GM19455 (cell line): ENCODE data around the gene C10orf71.

Experiments used
- ATAC-seq: cut with Tn5 transposase; IDR thresholded peaks from one replicate; pipeline ENCODE4 v1.9.1; 2021; ENCODE audit not compliant: unreplicated experiment

C10orf71 gene

DNA sequence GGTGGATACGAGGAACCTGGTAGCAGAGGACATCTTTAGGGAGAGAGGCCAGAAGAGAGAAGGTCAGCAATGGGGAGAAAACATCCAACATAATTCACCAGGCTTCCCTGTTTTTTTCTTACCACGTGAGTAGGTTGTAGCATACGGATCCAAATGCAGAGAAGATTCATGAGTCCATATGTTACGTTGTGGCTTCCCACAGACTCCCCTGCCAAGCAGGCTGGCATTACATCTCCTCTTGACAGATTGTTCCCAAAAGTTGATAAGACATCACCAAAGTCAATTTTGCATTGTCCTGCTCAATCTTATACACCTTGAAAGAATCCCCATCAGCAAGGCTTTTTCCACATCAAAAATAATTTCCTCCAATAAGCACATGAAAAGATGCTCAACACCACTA, 57.2 kb downstream of the C10orf71 start:
- no peak for ATAC-seq

DNA sequence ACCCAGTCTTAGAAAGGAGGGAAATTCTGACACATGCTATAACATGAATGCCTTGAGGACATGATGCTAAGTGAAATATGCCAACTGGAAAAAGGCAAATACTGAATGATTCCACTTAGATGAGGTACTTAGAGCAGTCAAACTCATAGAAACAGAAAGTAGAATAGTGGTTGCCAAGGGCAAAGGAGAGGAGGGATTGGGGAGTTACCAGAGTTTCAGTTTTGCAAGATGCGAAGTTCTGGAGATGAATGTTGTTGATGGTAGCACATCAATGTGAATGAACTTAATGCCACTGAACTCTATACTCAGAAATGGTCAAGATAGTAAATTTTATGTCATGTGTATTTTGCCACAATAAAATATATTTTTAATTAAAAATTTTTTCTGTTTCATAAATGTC, 58.0 kb downstream of the C10orf71 start:
- ATAC-seq = no peak

DNA sequence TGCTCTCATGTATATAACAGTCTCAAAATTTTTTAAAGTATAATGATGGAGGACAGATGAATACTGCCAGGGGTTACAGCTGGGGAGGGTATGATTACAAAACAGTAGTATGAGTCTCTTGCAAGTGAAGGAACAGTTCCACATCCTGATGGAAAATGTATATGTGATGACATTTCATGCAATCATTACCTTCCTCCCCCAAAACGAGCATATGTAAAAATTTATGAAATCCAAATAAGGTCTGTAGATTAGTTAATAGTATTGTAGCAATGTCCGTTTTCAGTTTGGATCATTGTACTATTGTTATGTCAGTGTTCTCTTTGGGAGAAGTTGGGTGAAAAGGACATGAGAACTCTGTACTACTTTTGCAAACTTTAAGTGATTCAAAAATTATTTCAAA, 58.9 kb downstream of the C10orf71 start:
- no peak for ATAC-seq

DNA sequence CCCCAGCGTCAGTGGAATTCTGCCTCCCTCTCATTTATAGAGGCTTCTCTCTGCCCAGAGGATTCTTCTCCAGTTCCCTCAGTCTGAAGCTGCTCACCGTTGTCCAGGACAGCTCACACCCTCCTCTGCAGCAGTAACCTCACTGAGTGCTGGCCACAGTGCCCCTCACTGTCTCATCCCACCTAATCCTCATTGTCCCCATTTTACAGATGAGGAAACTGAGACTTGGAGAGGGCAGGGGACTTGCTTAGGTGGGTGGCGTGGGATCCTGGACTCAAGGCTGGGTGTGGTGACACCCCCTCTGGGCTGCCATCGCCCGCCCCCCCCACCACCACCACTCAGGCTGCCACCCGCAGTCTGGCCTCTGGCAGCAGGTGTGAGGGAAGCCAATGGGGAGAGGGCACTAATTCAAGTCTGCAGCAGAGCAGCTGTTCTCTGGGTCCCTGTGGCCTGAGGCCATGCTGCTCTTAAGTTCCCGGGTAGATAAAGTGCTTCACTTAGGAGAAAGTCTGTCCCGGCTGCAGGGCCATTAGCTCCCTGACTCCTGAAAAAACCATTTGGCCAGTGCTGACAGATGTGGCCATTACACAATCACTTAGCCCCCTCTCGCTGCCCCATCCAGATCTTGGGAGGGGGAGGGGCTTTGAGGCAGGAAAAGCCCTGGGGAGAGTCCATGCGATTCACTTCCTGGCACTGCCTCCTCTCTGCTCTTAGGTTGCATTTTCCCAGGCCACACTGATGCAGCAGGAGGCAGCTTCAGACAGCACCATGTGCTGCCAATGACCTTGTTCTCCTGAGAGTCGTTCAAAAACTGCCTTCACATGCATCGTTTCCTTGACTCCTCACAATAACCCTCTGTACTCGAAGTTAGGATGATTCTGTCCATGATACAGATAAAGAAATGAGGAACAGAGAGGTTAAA, 60.6 kb downstream of the C10orf71 start:
- no peak for ATAC-seq

DNA sequence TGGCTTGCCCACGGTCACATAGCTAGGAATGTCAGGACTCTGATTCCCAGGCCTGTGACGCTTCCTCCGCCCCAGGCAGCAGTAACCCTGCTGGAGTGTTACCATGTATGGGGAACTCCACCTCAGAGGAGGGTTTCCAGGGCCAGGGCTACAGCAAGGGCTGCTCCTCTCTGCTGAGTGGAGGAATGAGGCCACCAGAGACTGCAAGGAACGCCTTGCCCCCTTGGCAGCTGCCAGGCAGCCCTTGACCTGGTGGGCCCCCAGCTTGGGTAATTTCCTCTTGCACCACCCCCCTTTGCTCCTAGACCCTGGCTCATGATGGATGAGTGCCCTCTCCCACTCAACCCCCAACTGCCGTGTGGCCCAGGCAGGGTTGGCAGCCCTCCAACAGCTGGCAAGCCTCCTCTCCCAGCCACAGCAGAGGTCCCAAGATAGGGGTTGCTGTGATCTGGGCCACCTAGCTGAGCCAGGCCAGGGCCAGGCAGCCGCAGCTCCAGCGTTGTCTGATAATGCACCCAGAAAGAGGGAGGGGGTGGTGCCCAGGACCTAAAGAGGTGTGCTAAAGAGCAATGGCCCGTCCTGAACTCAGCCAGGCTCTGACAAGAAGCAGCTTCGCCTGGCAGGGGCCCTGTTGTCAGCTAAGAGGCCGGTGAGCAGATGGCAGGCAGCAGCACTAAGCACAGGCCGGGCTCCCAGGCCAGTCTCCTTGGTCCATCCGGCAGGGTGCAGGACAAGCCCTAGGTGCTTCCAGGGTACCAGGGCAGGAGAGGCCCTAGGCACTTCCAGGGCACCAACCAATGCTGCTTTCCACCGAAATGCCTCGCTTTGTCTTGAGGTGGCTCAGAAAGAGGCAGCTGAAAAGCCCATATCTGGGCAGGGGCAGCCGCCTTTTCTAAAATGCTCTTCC, 61.6 kb downstream of the C10orf71 start:
- no peak for ATAC-seq

DNA sequence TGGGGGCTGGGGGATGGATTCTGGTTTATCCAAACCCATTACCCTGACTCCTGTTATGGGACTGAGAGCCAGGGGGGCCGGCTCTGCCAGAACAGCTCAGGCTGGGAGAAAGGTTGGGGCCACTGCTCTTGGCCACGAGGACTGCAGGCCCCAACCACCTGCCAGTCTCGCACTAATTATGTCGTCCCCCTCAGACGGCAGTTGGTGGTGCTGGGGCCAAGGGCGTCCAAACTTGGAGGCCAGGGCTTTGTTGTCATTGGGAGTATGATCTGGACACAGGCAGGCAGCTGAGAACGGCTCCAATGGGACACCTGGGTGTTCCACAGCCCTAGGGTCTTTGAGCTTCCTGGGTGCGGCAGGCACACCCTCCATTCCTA, 62.2 kb downstream of the C10orf71 start:
- ATAC-seq = no peak

DNA sequence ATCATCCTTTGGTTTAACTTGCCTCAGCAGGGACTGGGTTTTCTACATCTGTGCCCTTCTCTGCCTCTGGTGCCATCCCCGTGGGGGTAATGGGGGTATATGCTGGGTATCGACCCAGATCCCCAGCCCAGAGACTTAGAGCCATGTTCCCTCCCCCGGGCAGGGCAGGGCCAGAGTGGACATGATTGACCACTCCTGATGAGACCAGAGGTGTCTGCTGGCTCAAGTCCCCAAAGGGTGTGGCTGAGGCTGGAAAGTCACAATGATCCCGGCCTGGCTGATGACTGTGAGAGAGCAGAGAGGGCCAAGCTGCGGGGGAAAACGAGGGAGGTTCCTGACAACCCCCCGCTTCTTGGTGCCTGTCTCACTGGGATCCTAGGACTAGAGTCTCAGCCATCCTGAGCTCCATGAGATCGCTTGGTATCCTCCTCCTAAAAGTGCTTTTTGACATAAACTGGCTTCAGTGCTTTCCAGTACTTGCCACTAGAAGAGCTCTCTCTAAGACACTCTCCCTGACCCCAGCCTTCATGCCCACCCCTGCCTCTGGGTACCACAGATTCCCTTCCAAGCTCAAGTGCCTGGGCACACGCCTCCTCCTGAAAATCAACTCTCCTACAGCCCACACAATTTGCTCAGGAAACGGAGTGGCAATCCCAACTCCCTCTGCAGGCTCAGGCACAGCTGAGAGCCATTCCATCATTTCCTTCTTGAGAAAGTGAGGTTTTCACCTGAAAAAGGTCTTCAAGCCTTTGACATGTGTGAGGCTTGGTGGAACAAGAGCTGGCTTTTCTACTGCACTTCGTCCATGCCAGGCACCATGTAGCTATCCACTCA, 63.0 kb downstream of the C10orf71 start:
- ATAC-seq = no peak

DNA sequence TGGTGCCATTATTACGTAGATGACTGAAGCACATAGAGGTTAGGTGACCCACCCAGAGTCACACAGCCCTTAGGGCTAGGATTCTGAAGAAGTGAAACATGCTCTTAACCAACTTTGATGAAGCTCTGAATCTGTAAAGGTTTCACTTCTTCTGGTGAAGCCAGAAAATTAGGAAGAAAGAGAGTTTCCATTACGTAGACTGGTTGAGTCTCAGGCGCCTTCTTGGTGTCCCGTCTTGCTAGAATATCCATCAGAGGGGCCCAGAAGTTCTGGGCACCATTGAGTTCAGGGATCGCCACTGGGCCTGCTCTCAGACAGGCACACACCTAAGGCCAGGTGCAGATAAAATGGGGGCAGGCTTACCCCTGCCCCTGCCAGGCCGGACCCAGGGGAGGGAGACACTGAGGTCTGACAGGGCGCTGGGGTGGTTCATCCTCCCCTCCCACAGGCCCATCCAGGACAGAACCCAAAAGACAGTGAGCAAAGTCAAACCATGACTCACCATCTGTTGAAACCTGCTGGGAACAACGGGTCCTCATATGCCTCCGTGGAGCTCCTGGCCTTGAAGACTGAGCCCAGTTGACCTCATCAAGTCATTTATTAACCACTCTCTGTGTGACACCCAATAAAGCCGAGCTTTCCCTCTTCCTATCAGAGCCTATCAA, 63.8 kb downstream of the C10orf71 start:
- ATAC-seq = peak; percentile 88

DNA sequence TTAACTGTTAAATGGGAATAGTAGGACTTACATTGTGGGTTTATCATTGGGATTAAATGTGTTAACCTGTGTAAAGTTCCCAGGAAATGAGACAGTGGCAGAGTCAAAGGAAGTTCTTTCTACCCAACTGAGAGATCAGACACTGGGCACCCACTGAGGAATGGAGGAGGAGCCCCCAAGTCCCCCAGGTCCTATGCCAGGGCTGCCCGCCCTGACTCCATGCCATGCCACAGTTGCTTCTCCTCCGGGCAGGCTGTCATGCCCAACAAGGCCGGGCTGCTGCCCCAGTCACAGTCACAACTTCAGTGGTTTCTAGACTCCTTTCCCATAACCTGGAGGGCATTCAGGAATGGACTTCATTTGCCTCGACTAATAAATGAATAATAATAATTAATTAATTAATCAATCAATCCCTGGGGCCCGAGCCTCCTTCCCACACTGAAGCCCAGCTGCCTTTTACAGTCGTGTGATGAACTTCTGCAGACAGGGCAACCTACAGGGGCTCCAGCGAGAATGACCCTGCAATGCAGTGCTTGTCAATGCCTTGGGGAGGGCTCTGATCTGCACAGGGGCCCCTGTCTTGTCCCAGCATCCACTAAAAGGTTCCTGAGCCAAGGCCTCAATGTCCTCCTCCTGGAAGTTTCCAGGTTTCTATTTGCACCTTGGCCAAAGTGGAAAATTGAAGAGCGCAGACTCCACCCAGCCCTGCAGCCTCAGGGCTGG, 64.5 kb downstream of the C10orf71 start:
- ATAC-seq = no peak

DNA sequence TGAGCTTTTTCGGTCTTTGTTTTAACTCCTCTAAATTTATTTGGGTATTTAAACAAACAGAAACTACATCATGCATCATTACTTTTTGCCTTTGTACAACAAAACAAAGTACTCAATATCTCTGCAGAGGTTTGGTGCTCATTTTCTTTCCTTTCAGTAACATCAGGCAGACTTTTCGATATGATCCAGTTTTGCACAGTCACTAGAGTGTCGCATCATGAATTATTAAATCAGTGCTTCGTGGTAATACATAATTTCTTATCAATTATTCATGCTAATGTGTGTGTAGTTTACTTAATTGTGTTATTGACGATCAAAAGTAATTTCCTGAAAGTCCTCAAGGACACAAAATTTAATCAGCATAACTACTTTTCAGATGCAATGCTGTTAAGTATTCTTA, 65.1 kb downstream of the C10orf71 start:
- no peak for ATAC-seq

DNA sequence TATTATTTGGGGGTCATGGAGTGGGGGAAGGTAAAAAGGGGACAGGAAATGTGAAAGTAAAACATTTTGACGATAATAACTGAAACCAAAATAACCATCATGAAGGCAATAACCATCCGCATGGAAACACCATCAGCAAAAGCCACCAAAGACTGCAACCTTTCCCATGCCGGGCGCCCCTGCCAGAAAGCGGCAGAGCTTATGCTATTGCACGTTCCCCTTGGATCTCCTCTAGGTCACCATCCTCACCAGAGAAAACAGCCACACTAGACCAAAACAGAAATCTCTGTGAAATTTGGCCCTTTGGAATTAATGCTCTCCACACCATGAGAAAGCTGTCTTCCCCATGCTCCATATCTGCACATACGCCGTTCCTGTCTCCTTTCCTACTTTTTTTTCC, 65.8 kb downstream of the C10orf71 start:
- ATAC-seq = no peak

DNA sequence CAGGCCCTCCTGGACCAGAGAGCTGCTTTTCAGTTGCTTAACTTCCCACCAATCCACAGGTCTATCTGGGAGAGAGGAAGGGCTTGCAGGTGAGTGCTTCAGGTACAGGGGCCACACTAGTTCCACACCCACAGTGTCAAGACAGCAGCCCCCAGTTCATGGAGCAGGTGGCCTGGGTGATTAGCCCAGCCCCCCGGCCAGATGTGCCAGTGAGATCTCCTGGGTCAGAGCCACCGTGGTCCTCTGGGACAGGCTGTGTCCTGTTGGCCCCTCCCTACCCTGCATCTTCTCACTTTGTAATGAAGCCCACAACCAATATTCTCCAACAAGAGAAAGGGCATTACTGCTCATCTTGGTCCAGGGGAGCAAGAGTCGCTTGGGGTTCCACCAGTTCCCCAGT, 66.3 kb downstream of the C10orf71 start:
- no peak for ATAC-seq

DNA sequence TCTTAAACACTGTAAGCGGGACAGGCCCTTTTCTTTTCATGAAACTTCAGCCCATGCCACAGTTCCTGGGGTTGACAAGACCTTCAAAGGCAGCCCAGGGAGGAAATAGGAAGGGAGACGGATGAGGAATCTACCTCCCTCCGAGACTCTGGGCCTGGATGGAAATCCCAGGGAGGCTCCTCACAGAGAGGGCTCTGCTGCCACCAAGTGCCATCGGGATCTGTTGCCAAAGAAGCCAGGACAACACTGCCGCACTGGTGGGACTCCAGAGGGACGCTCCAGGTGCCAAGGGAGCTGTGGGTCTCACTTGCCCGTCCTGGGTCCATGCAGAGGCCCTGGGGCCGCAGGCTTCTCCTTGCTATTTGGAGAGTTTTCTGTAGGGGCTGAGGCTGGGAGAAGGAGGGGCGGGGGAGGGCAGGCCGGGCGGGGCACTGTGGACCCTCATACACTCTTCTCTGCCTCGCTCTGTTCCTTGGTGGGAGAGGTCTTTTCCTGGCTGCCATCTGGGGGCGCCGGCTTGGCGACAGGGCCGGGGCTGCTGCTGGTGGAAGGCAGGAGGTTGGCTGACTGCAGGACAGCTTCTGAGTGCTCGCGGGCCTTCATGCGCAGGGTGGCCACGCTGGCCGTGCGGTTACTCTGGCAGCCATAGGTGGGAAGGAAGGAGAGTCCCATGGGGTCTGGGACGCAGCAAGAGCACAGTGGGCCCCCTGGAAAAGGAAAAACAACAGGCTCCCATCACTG, 66.9 kb downstream of the C10orf71 start:
- no peak for ATAC-seq

DNA sequence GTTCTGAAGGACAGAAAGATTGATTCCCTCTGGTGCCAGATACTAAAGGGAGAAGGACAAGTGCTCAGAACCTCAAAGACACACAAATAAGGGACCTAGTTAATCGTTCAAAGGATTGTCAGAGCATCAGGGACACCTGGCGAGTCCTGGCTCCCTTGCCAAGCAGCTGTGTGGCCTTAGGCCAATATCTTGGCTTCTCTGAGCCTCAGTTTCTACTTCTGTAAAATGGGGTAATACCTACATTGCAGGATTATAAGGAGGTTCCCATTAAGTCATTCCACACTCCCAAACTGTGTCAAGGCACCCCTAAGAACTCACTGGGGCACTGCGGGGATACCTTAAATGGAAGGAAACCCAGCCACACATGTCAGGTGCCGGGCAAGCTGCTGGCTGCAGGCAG, 67.5 kb downstream of the C10orf71 start:
- no peak for ATAC-seq

DNA sequence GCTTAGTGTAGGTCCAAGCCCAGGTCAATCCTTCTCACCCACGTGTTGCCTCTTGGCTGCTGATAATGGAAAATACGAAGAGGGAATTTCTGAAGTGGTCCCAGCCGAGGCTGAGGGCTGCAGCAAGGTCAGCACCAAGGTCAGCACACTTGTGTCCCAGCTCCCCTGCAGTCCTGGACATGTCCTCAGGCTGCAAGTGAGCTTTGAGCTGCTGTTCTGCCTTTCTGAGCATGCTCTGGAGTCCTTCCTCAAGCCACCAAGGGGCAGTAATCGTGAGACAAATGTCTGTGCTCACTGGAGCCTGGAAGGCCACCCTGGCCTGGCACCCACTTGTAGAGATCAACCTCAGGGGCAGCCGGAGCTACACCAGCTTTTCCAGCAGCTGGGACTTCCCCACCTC, 68.6 kb downstream of the C10orf71 start:
- ATAC-seq = no peak

DNA sequence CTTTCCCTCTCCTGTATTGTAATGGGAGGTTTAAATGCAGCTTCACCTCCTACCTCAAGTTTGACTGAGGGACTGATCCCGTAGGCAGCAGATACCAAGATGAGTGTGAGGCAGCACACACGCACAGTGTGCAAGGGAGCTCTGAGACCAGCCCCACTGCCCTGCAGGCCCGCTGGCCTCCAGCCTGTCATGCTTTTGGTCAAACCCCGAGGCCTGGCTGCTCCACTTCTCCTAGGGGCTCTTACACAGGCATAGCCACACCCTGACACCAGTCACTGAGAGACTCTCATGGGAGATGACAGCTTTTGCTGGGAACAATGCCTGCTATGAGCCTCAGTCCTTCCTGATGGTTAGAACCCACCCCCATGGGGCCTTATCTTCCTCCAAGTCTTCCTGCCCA, 69.3 kb downstream of the C10orf71 start:
- no peak for ATAC-seq

DNA sequence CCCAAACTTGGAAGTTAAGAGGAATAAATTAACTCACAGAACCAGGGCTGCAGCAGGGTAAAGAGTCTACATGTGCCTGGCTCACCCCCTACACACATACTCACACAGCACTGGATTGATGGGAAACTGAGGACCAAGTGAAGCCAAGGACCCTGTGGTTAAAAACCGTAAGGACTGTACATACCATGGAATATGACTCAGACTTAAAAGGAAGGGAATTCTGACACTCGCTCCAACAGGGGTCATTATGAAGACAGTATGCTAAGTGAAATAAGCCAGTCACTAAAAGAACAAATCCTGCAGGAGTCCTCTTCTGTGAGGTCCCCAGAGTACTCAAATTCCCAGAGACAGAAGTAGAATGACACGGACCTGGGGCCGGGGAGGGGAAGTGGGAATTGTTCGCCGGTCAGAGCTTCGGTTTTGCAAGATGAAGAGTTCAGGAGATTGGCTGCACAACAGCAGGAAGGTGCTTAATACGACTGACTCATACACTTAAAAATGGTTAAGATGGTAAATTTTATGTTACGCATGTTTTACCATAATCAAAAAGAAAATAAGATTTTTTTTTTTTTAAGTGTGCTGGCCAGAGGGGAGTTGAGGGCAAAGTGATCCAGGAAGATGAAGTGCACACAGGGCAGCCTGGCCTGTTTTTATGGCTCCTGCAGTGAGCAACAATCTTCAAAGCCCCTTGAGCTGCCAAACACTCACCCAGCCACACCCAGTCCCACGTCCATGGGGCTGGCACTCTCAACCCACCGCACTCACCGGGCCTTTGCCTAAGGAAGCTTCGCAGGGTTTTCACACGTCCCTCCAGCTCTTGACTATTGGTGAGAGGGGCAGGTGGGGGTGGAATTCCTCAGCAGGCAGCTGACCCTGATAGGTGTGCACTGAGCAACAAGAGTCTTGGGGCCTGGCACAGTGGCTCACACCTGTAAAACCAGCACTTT, 70.5 kb downstream of the C10orf71 start:
- no peak for ATAC-seq
